ENCODE results near the gene RUSF1.

GRCh38 chr16:31501226-31501965 lies 6.8 kb downstream of the RUSF1 start:
- TF ChIP-seq CREB1 (IDR thresholded peaks at IDR 0.05; ENCODE audit: low read depth) (no peak), EGR1 (IDR thresholded peaks at IDR 0.05) (no peak), YY1 (IDR thresholded peaks at IDR 0.05; ENCODE audit: low read depth) (no peak), EP300 (IDR thresholded peaks at IDR 0.05; ENCODE audit: borderline replicate concordance) (no peak), REST (IDR thresholded peaks at IDR 0.05; ENCODE audit: low read depth) (no peak), CEBPB (IDR thresholded peaks at IDR 0.05) (no peak), TAF1 (IDR thresholded peaks at IDR 0.05; ENCODE audit: low read depth) (no peak), RAD21 (IDR thresholded peaks at IDR 0.05; ENCODE audit: low read depth) (no peak), FOXM1 (IDR thresholded peaks at IDR 0.05; ENCODE audit: borderline replicate concordance, low read depth) (no peak), USF1 (IDR thresholded peaks at IDR 0.05) (no peak), NFIC (IDR thresholded peaks at IDR 0.05) (no peak)
- TF ChIP-seq, protein P1, sequence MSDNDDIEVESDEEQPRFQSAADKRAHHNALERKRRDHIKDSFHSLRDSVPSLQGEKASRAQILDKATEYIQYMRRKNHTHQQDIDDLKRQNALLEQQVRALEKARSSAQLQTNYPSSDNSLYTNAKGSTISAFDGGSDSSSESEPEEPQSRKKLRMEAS (IDR thresholded peaks at IDR 0.05), result no peak

Measured in Ishikawa (cell line).